Measurements from ENCODE around the gene RAB4B. TPM values are rescaled to one million over a fixed set of nuclear protein-coding genes. Genes with fewer than 3 reads are reported as not detected.
A peak's percentile ranks its signal among the peaks of the same experiment; 100 is the strongest.

The RAB4B gene
- total and polyA plus RNA-seq, 2 experiments from 2014 or later = 27.4 to 29.0 TPM

DNA sequence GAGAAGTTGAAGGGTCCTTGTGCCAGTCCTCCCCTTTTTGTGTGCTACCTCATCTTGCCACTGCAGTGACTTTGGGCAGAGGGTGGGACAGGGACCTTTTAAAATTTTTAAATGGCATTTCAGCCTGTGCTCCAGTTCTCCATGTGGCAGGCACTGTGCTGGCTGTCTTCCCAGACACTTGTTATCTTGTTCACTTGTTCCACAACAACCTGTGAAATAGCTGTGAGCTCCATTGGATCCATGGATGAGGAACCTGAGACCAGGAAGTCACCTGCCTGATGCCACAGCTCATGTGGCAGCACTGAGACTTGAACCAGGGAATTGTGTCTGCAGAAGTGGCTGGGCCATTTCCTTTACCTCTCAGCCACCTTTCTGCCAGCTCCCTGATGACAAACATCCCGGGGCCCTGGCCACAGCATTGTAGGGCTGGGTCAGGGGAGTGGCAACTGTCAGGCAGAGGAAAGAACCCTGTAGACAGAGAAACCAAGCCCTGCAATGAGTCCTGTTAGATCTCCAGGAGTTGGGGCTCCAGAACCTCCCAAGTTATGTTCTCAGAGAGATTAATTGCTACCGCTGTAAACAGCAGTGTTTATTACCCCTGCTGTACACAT, 27.3 kb downstream of the RAB4B start:
- no peak overlapping the region; the same call in 1 of the 2 replicates for H3K27ac Mint-ChIP-seq

More for the DNA sequence above, 27.3 kb downstream of the RAB4B start:
- no peak for DNase-seq (ENCODE audit: low spot score)
- TF ChIP-seq EZH2 (IDR thresholded peaks at IDR 0.05; ENCODE audit: low read depth, unreplicated experiment) = no peak
- TF ChIP-seq, protein P1, sequence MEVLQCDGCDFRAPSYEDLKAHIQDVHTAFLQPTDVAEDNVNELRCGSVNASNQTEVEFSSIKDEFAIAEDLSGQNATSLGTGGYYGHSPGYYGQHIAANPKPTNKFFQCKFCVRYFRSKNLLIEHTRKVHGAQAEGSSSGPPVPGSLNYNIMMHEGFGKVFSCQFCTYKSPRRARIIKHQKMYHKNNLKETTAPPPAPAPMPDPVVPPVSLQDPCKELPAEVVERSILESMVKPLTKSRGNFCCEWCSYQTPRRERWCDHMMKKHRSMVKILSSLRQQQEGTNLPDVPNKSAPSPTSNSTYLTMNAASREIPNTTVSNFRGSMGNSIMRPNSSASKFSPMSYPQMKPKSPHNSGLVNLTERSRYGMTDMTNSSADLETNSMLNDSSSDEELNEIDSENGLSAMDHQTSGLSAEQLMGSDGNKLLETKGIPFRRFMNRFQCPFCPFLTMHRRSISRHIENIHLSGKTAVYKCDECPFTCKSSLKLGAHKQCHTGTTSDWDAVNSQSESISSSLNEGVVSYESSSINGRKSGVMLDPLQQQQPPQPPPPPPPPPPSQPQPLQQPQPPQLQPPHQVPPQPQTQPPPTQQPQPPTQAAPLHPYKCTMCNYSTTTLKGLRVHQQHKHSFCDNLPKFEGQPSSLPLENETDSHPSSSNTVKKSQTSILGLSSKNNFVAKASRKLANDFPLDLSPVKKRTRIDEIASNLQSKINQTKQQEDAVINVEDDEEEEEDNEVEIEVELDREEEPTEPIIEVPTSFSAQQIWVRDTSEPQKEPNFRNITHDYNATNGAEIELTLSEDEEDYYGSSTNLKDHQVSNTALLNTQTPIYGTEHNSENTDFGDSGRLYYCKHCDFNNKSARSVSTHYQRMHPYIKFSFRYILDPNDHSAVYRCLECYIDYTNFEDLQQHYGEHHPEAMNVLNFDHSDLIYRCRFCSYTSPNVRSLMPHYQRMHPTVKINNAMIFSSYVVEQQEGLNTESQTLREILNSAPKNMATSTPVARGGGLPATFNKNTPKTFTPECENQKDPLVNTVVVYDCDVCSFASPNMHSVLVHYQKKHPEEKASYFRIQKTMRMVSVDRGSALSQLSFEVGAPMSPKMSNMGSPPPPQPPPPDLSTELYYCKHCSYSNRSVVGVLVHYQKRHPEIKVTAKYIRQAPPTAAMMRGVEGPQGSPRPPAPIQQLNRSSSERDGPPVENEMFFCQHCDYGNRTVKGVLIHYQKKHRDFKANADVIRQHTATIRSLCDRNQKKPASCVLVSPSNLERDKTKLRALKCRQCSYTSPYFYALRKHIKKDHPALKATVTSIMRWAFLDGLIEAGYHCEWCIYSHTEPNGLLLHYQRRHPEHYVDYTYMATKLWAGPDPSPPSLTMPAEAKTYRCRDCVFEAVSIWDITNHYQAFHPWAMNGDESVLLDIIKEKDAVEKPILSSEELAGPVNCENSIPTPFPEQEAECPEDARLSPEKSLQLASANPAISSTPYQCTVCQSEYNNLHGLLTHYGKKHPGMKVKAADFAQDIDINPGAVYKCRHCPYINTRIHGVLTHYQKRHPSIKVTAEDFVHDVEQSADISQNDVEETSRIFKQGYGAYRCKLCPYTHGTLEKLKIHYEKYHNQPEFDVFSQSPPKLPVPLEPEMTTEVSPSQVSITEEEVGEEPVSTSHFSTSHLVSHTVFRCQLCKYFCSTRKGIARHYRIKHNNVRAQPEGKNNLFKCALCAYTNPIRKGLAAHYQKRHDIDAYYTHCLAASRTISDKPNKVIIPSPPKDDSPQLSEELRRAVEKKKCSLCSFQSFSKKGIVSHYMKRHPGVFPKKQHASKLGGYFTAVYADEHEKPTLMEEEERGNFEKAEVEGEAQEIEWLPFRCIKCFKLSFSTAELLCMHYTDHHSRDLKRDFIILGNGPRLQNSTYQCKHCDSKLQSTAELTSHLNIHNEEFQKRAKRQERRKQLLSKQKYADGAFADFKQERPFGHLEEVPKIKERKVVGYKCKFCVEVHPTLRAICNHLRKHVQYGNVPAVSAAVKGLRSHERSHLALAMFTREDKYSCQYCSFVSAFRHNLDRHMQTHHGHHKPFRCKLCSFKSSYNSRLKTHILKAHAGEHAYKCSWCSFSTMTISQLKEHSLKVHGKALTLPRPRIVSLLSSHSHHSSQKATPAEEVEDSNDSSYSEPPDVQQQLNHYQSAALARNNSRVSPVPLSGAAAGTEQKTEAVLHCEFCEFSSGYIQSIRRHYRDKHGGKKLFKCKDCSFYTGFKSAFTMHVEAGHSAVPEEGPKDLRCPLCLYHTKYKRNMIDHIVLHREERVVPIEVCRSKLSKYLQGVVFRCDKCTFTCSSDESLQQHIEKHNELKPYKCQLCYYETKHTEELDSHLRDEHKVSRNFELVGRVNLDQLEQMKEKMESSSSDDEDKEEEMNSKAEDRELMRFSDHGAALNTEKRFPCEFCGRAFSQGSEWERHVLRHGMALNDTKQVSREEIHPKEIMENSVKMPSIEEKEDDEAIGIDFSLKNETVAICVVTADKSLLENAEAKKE (CRISPR knock-in tag; IDR thresholded peaks at IDR 0.05) = no peak
- TF ChIP-seq CREB1 (CRISPR knock-in tag; IDR thresholded peaks at IDR 0.05; ENCODE audit: low read depth) = no peak
- TF ChIP-seq, protein P2, sequence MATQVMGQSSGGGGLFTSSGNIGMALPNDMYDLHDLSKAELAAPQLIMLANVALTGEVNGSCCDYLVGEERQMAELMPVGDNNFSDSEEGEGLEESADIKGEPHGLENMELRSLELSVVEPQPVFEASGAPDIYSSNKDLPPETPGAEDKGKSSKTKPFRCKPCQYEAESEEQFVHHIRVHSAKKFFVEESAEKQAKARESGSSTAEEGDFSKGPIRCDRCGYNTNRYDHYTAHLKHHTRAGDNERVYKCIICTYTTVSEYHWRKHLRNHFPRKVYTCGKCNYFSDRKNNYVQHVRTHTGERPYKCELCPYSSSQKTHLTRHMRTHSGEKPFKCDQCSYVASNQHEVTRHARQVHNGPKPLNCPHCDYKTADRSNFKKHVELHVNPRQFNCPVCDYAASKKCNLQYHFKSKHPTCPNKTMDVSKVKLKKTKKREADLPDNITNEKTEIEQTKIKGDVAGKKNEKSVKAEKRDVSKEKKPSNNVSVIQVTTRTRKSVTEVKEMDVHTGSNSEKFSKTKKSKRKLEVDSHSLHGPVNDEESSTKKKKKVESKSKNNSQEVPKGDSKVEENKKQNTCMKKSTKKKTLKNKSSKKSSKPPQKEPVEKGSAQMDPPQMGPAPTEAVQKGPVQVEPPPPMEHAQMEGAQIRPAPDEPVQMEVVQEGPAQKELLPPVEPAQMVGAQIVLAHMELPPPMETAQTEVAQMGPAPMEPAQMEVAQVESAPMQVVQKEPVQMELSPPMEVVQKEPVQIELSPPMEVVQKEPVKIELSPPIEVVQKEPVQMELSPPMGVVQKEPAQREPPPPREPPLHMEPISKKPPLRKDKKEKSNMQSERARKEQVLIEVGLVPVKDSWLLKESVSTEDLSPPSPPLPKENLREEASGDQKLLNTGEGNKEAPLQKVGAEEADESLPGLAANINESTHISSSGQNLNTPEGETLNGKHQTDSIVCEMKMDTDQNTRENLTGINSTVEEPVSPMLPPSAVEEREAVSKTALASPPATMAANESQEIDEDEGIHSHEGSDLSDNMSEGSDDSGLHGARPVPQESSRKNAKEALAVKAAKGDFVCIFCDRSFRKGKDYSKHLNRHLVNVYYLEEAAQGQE (IDR thresholded peaks at IDR 0.05; ENCODE audit: unreplicated experiment) = no peak
- H3K4me3 ChIP-seq = no peak overlapping the region
- Mint-ChIP-seq H3K9me3 (no peaks in the 10 kb centered on the region), H3K4me3 (no peak overlapping the region), H3K4me1 (peaks cover 72% of the 10 kb centered on the region), H3K36me3 (ENCODE audit: low read depth) (peaks cover 66% of the 10 kb centered on the region), H3K27me3 (ENCODE audit: insufficient read depth, low read depth, poor library complexity) (peaks cover 42% of the 10 kb centered on the region)
- peaks cover 60% of the 10 kb centered on the region for H3K4me1 ChIP-seq (ENCODE audit: insufficient read depth)
- peak overlapping the region; percentile 70 for H3K4me2 ChIP-seq
- peaks cover 71% of the 10 kb centered on the region for H3K79me2 ChIP-seq (replicated peaks; ENCODE audit: insufficient read depth)
- peaks cover 55% of the 10 kb centered on the region for H4K20me1 ChIP-seq (replicated peaks; ENCODE audit: insufficient read depth)
- no peak overlapping the region for H2AFZ ChIP-seq
- peaks cover 8% of the 10 kb centered on the region; the same call in 1 of the 2 replicates for H3K36me3 ChIP-seq (ENCODE audit: insufficient read depth)
- H3K27me3 ChIP-seq (ENCODE audit: insufficient read depth) = no peaks in the 10 kb centered on the region
- H3K27ac ChIP-seq (ENCODE audit: low read depth) = peak overlapping the region; percentile 90
- no peak for ATAC-seq
- no peaks in the 10 kb centered on the region for H3K9me2 ChIP-seq (ENCODE audit: insufficient read depth)
- H3F3A ChIP-seq (replicated peaks; ENCODE audit: low read depth) = peaks cover 47% of the 10 kb centered on the region
